MG63 (cell line): ENCODE results near the gene KCNJ16. TPM values are rescaled to one million over a fixed set of nuclear protein-coding genes. Genes with fewer than 3 reads are reported as not detected.
A peak's percentile ranks its signal among the peaks of the same experiment; 100 is the strongest.

ENCODE experiments used
- DNase-seq: peaks from one replicate; pipeline ENCODE4 v3.0.0-alpha.2; 2020
- H3K27me3 ChIP-seq: fragments of 250-450 bp; sonication (Bioruptor Pico); 2 replicates; pipeline ENCODE4 v1.5.1; 2020; ENCODE audit warnings: mild to moderate bottlenecking, moderate library complexity
- H3K36me3 ChIP-seq: fragments of 250-450 bp; sonication (Bioruptor Pico); 2 replicates; pipeline ENCODE4 v1.5.1; 2020; ENCODE audit warnings: mild to moderate bottlenecking, moderate library complexity
- H3K4me3 ChIP-seq: fragments of 250-450 bp; sonication (Bioruptor Pico); 2 replicates; pipeline ENCODE4 v1.5.1; 2020; ENCODE audit warnings: mild to moderate bottlenecking, moderate library complexity
- H3K9me3 ChIP-seq: fragments of 250-450 bp; sonication (Bioruptor Pico); 2 replicates; pipeline ENCODE4 v1.5.1; 2020; ENCODE audit warnings: mild to moderate bottlenecking, moderate library complexity
- total RNA-seq: library from RNA; depleted of rRNA; stranded (reverse); fragments of >200 nt; shearing (Covaris generic); gene quantifications from 2 replicates; pipeline ENCODE4 v1.2.3, GENCODE V29; 2014; ENCODE audit warnings: low replicate concordance; rRNA removed

KCNJ16 gene
- total RNA-seq, 1 experiment from 2014 or later: not detected

- DNase-seq: peak; percentile 78
- Histone ChIP-seq H3K36me3 (peaks cover 5% of the 10 kb centered on the region; the same call in 1 of the 2 replicates), H3K4me3 (peak overlapping the region; percentile 89), H3K9me3 (no peaks in the 10 kb centered on the region), H3K27me3 (no peaks in the 10 kb centered on the region)
Observed at GRCh38 chr17:70168044-70168976, 93.3 kb downstream of the KCNJ16 start.

DNA sequence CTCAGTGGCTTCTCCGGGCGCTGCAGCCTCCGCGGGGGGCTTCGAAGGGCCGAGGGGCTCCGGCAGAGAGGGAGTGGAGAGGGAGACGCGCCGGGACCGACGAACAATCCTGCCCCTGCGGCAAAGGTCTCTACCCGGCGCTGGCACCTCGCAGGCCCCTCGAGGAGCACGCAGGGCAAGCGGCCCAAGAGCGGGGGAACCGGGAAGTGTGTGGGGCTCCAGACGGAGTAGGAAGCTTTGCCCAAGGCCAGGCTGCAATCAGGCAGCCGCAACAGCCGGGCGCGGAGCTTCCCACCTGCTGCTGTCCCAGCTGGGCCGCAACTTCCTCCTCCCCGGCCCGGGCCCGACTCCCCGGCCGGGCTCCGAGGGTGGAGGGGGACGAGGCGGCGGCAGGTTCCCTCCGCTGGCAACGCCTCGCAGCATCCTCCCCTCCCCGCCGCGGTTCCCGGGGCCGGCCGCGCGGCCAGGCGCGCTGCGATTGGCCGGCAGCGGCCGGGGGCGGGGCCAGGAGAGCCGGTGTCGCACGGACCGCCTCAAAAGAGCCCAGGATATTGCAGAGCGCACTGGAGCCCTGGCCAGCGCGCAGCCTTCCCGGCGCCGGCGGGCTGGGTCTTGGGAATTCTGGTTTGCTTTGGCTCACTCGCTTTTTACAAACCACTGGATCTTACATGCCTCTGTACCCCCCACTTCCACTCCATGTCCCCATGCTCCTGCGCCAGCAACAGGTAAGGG, 94.1 kb downstream of the KCNJ16 start, which contains the start of gene KCNJ2:
Gene KCNJ2, plus strand, starts transcription at position 556 of the 732 bp plus-strand sequence. CDS start 5,508 bp downstream, outside the sequence.
- H3K27me3 ChIP-seq: no peaks in the 10 kb centered on the region
- peaks cover 8% of the 10 kb centered on the region for H3K36me3 ChIP-seq
- no peaks in the 10 kb centered on the region for H3K9me3 ChIP-seq
- peak within 1 kb of the TSS; percentile 89 for H3K4me3 ChIP-seq
- peak; percentile 94 for DNase-seq

DNA sequence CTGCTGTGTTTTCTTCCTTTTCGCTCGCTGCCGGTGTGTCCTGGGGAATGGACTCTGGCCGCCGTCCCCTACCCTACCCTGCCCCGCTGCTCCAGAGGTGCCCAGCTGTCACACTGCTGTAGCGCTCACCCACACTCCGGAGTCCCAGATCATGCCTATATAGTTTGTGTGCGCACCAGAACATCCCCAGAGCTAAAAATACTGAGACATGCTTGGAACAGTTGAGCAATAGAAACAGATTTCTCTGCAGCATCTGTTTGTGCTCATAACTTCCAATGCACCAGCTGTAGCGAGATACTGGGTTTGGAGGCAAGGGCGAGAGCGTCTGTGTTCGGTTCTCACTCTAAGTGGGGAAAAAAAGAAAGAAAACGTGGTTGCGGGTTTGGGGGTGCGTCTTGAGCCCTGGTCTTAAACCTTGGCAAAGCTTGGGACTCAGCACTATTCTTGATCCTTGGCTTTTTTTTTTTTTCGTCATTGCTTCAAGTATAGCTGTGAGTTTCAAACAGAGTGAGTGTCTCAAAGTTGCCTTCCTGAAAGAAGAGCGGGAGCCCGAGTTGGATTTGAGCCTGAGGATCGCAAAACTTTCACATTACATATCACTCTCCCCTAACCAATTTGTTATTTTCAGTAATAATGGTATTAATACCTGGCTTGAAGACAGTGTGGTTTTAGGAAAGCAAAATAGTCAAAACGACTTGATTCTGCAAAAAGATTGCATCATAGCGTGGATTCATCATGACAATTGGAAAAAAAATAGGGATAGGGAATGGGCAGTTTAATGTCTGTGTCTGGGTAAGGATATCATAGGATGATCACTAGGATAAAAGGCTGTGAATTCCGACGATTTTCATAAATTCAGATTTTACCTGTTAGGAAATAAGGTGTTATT, 94.9 kb downstream of the KCNJ16 start:
- Histone ChIP-seq H3K36me3 (peaks cover 16% of the 10 kb centered on the region), H3K4me3 (peak overlapping the region; percentile 89), H3K9me3 (no peaks in the 10 kb centered on the region), H3K27me3 (no peaks in the 10 kb centered on the region)
- no peak for DNase-seq

DNA sequence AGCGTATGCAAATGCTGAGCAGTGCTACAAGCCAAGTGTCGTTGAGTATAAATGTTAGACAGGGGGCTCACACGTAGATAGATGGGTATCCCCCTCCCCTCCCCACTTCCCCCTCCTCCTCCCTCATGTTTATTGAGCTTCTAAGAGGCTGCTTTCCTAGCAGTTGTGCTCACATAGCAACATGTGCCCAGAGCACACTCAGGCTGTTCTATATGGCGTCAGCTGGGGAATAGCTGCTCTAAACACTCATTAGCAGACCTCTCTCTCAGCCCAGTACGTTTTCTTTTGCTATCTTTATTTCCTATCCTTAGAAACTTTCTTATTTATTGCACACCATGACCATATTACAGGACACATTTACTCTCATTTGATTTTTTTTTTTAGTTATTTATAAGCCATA, 96.1 kb downstream of the KCNJ16 start:
- no peaks in the 10 kb centered on the region for H3K9me3 ChIP-seq
- H3K36me3 ChIP-seq: peaks cover 28% of the 10 kb centered on the region
- DNase-seq: peak; percentile 5
- H3K4me3 ChIP-seq: peak overlapping the region; percentile 89
- no peaks in the 10 kb centered on the region for H3K27me3 ChIP-seq

- no peaks in the 10 kb centered on the region for H3K27me3 ChIP-seq
- DNase-seq: no peak
- no peaks in the 10 kb centered on the region for H3K9me3 ChIP-seq
- peak overlapping the region; percentile 89 for H3K4me3 ChIP-seq
- H3K36me3 ChIP-seq: peaks cover 41% of the 10 kb centered on the region
Observed at GRCh38 chr17:70172449-70172848, 97.4 kb downstream of the KCNJ16 start.

DNA sequence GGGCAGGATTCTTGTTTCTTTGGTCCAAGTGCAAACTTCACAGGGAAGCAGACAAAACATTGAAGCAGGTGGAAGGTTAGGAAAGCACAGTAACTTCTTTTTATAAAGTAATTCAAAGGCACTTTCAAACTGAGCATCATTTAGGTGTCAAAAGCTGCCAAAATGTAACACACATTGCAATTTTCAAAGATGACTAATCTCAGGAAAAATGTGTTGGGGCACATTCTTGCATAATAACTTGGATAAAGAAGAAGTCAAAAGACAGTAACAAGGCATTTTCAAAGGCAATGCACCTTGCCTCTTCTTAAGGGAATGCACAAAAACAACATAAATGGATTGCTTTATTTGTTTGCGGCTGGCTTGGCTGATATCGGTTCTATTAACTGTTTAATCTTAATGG, 97.9 kb downstream of the KCNJ16 start:
- Histone ChIP-seq H3K27me3 (no peaks in the 10 kb centered on the region), H3K9me3 (no peaks in the 10 kb centered on the region), H3K36me3 (peaks cover 44% of the 10 kb centered on the region), H3K4me3 (peak overlapping the region; percentile 89; the same call in 1 of the 2 replicates)
- DNase-seq: no peak

DNA sequence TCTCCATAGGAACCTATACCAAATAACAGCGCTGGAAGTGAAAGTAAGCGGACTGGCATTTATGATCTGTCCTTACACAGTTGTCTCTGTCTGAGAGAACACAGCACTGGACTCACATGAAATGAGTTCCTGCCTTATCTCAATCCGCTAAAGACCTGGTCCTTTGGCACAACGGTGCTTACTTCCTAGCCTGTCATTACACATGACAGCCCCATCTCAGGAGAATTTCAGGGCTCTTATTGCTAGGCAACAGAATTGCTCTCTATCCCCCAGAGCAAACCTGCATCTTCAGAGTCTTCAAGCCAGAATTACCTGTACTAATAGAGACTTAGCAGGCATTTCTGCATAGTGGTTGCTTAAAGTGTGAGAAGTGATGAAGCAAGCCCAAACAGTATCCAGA, 98.7 kb downstream of the KCNJ16 start:
- Histone ChIP-seq H3K27me3 (no peaks in the 10 kb centered on the region), H3K4me3 (no peak overlapping the region), H3K36me3 (peaks cover 45% of the 10 kb centered on the region), H3K9me3 (no peaks in the 10 kb centered on the region)
- no peak for DNase-seq

- Histone ChIP-seq H3K36me3 (peaks cover 19% of the 10 kb centered on the region), H3K4me3 (no peak overlapping the region), H3K27me3 (no peaks in the 10 kb centered on the region), H3K9me3 (no peaks in the 10 kb centered on the region)
- DNase-seq: peak; percentile 49
Observed at GRCh38 chr17:70181376-70181775, 106.4 kb downstream of the KCNJ16 start.

- DNase-seq: no peak
- H3K9me3 ChIP-seq: no peaks in the 10 kb centered on the region
- peaks cover 14% of the 10 kb centered on the region for H3K36me3 ChIP-seq
- H3K27me3 ChIP-seq: no peaks in the 10 kb centered on the region
- H3K4me3 ChIP-seq: no peak overlapping the region
Observed at GRCh38 chr17:70181866-70182265, 106.8 kb downstream of the KCNJ16 start.

- DNase-seq: no peak
- Histone ChIP-seq H3K36me3 (peaks cover 5% of the 10 kb centered on the region; the same call in 1 of the 2 replicates), H3K9me3 (no peaks in the 10 kb centered on the region), H3K4me3 (no peak overlapping the region), H3K27me3 (no peaks in the 10 kb centered on the region)
Observed at GRCh38 chr17:70183508-70183907, 108.5 kb downstream of the KCNJ16 start.

DNA sequence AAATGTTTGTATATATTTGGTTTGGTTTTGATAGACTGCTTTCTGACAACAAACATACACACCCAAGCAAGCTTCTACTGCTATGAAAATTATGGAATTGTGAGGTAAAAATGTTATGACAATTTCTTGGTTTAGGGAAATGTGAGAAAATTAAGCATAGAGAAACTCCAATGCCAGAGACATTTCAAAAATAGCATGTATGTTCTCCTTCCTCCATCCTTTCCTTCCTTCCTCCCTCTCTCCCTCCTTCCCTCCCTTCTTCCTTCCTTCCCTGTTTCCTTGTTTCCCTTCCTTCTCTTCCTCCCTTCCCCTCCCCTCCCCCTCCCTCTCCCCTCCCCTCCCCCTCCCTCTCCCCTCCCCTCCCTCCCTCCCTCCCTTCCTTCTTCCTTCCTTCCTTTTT, 109.2 kb downstream of the KCNJ16 start:
- Histone ChIP-seq H3K27me3 (no peaks in the 10 kb centered on the region), H3K4me3 (no peak overlapping the region), H3K9me3 (no peaks in the 10 kb centered on the region), H3K36me3 (peaks cover 2% of the 10 kb centered on the region; the same call in 1 of the 2 replicates)
- no peak for DNase-seq

GRCh38 chr17:70184770-70185169, 109.7 kb downstream of the KCNJ16 start:
- DNase-seq: peak; percentile 72
- H3K27me3 ChIP-seq: no peaks in the 10 kb centered on the region
- no peak overlapping the region for H3K4me3 ChIP-seq
- H3K9me3 ChIP-seq: no peaks in the 10 kb centered on the region
- H3K36me3 ChIP-seq: no peaks in the 10 kb centered on the region; the same call in 1 of the 2 replicates

Other genes starting within 250 kb of the KCNJ16 start
- 8.1 and 12.8 TPM in 2 replicates for gene KCNJ2, start 94.3 kb downstream of the KCNJ16 start, total RNA-seq